ENCODE results near the gene MBLAC1.
"Not testable (repeated sequence)": the region's sequence is repeated elsewhere in the genome, so short reads cannot be mapped to it uniquely, and the experiment has no call there.

The MBLAC1 gene

GRCh38 chr7:100141555-100141949 is 14.8 kb downstream of the MBLAC1 start:
- H3K27ac ChIP-seq (ENCODE audit: low read depth, low read length) = no peak overlapping the region
- no peak overlapping the region for H2AFZ ChIP-seq (ENCODE audit: low read length, unreplicated experiment)
- H3K79me2 ChIP-seq (ENCODE audit: control insufficient read depth, insufficient read depth, low read length, unreplicated experiment) = no peaks in the 10 kb centered on the region
- H3K4me1 ChIP-seq (ENCODE audit: control insufficient read depth, insufficient read depth, low read length, unreplicated experiment) = no peaks in the 10 kb centered on the region
- H3K36me3 ChIP-seq (ENCODE audit: insufficient read depth, low read length) = no peaks in the 10 kb centered on the region
- no peak overlapping the region for H3K4me3 ChIP-seq (ENCODE audit: low read depth, low read length)
- H3K27me3 ChIP-seq (ENCODE audit: insufficient read depth, low read length) = no peaks in the 10 kb centered on the region

- no peaks in the 10 kb centered on the region for H3K27me3 ChIP-seq (ENCODE audit: insufficient read depth, low read length)
- no peaks in the 10 kb centered on the region for H3K4me1 ChIP-seq (ENCODE audit: control insufficient read depth, insufficient read depth, low read length, unreplicated experiment)
- no peaks in the 10 kb centered on the region for H3K79me2 ChIP-seq (ENCODE audit: control insufficient read depth, insufficient read depth, low read length, unreplicated experiment)
- H2AFZ ChIP-seq (ENCODE audit: low read length, unreplicated experiment) = no peak overlapping the region
- H3K36me3 ChIP-seq (ENCODE audit: insufficient read depth, low read length) = no peaks in the 10 kb centered on the region
- H3K27ac ChIP-seq (ENCODE audit: low read depth, low read length) = no peak overlapping the region
- H3K4me3 ChIP-seq (ENCODE audit: low read depth, low read length) = no peak overlapping the region
These were observed 15.7 kb downstream of the MBLAC1 start for GRCh38 chr7:100142461-100142860.

DNA sequence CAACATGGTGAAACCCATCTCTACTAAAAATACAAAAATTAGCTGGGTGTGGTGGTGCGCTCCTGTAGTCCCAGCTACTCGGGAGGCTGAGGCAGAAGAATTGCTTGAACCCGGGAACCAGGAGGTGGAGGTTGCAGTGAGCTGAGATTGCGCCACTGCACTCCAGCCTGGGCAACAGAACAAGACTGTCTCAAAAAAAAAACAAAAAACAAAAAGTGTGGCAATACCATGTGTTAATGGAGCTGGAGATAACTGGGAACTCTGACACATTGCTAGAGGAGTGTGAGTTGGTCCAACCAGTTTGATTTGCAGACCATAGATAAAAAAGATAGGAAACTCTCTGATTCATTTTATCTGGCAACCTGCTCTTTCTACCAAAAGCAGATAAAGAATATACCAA is 19.6 kb downstream of the MBLAC1 start:
- not testable (repeated sequence) for H3K27me3 ChIP-seq (ENCODE audit: insufficient read depth, low read length); H3K4me3 ChIP-seq (ENCODE audit: low read depth, low read length); H3K36me3 ChIP-seq (ENCODE audit: insufficient read depth, low read length); H3K4me1 ChIP-seq (ENCODE audit: control insufficient read depth, insufficient read depth, low read length, unreplicated experiment); H2AFZ ChIP-seq (ENCODE audit: low read length, unreplicated experiment); H3K27ac ChIP-seq (ENCODE audit: low read depth, low read length)
- peaks cover 13% of the 10 kb centered on the region for H3K79me2 ChIP-seq (ENCODE audit: control insufficient read depth, insufficient read depth, low read length, unreplicated experiment)

GRCh38 chr7:100147278-100147677 is 20.5 kb downstream of the MBLAC1 start:
- Histone ChIP-seq H3K36me3 (ENCODE audit: insufficient read depth, low read length) (no peaks in the 10 kb centered on the region), H3K4me1 (ENCODE audit: control insufficient read depth, insufficient read depth, low read length, unreplicated experiment) (peaks cover 7% of the 10 kb centered on the region), H3K27ac (ENCODE audit: low read depth, low read length) (no peak overlapping the region), H3K4me3 (ENCODE audit: low read depth, low read length) (no peak overlapping the region), H3K79me2 (ENCODE audit: control insufficient read depth, insufficient read depth, low read length, unreplicated experiment) (peaks cover 13% of the 10 kb centered on the region), H2AFZ (ENCODE audit: low read length, unreplicated experiment) (no peak overlapping the region), H3K27me3 (ENCODE audit: insufficient read depth, low read length) (no peaks in the 10 kb centered on the region)

- H3K4me3 ChIP-seq (ENCODE audit: low read depth, low read length) = peak overlapping the region; percentile 100
- peak overlapping the region; percentile 92 for H2AFZ ChIP-seq (ENCODE audit: low read length, unreplicated experiment)
- no peaks in the 10 kb centered on the region; the same call in 1 of the 2 replicates for H3K36me3 ChIP-seq (ENCODE audit: insufficient read depth, low read length)
- H3K27ac ChIP-seq (ENCODE audit: low read depth, low read length) = no peak overlapping the region
- peaks cover 15% of the 10 kb centered on the region for H3K79me2 ChIP-seq (ENCODE audit: control insufficient read depth, insufficient read depth, low read length, unreplicated experiment)
- H3K4me1 ChIP-seq (ENCODE audit: control insufficient read depth, insufficient read depth, low read length, unreplicated experiment) = peaks cover 7% of the 10 kb centered on the region
- no peaks in the 10 kb centered on the region for H3K27me3 ChIP-seq (ENCODE audit: insufficient read depth, low read length)
These were observed 21.4 kb downstream of the MBLAC1 start for GRCh38 chr7:100148225-100148558.

GRCh38 chr7:100148559-100149328 is 22.0 kb downstream of the MBLAC1 start, which contains the start of gene LAMTOR4:
Gene LAMTOR4 (plus strand): TSS chr7:100148918. CDS start chr7:100148973, 55 bp downstream.
- H3K4me3 ChIP-seq (ENCODE audit: low read depth, low read length) = peak within 1 kb of the TSS; percentile 100
- H3K27me3 ChIP-seq (ENCODE audit: insufficient read depth, low read length) = no peaks in the 10 kb centered on the region
- peaks cover 16% of the 10 kb centered on the region for H3K79me2 ChIP-seq (ENCODE audit: control insufficient read depth, insufficient read depth, low read length, unreplicated experiment)
- peak within 1 kb of the TSS; percentile 100 for H2AFZ ChIP-seq (ENCODE audit: low read length, unreplicated experiment)
- peaks cover 10% of the 10 kb centered on the region for H3K4me1 ChIP-seq (ENCODE audit: control insufficient read depth, insufficient read depth, low read length, unreplicated experiment)
- H3K36me3 ChIP-seq (ENCODE audit: insufficient read depth, low read length) = no peaks in the 10 kb centered on the region; the same call in 1 of the 2 replicates
- peak within 1 kb of the TSS; percentile 41; the same call in 1 of the 2 replicates for H3K27ac ChIP-seq (ENCODE audit: low read depth, low read length)

GRCh38 chr7:100152404-100152803 is 25.6 kb downstream of the MBLAC1 start:
- H3K4me1 ChIP-seq (ENCODE audit: control insufficient read depth, insufficient read depth, low read length, unreplicated experiment) = peaks cover 22% of the 10 kb centered on the region
- H3K79me2 ChIP-seq (ENCODE audit: control insufficient read depth, insufficient read depth, low read length, unreplicated experiment) = peaks cover 17% of the 10 kb centered on the region
- no peak overlapping the region for H3K27ac ChIP-seq (ENCODE audit: low read depth, low read length)
- H3K27me3 ChIP-seq (ENCODE audit: insufficient read depth, low read length) = no peaks in the 10 kb centered on the region
- H3K4me3 ChIP-seq (ENCODE audit: low read depth, low read length) = no peak overlapping the region
- no peak overlapping the region for H2AFZ ChIP-seq (ENCODE audit: low read length, unreplicated experiment)
- no peaks in the 10 kb centered on the region; the same call in none of the 2 replicates for H3K36me3 ChIP-seq (ENCODE audit: insufficient read depth, low read length)

- Histone ChIP-seq H2AFZ (ENCODE audit: low read length, unreplicated experiment) (no peak overlapping the region), H3K79me2 (ENCODE audit: control insufficient read depth, insufficient read depth, low read length, unreplicated experiment) (peaks cover 24% of the 10 kb centered on the region), H3K4me1 (ENCODE audit: control insufficient read depth, insufficient read depth, low read length, unreplicated experiment) (peaks cover 26% of the 10 kb centered on the region), H3K27me3 (ENCODE audit: insufficient read depth, low read length) (no peaks in the 10 kb centered on the region), H3K27ac (ENCODE audit: low read depth, low read length) (no peak overlapping the region), H3K36me3 (ENCODE audit: insufficient read depth, low read length) (no peaks in the 10 kb centered on the region; the same call in none of the 2 replicates), H3K4me3 (ENCODE audit: low read depth, low read length) (no peak overlapping the region)
These were observed 26.3 kb downstream of the MBLAC1 start for GRCh38 chr7:100152937-100153666.

DNA sequence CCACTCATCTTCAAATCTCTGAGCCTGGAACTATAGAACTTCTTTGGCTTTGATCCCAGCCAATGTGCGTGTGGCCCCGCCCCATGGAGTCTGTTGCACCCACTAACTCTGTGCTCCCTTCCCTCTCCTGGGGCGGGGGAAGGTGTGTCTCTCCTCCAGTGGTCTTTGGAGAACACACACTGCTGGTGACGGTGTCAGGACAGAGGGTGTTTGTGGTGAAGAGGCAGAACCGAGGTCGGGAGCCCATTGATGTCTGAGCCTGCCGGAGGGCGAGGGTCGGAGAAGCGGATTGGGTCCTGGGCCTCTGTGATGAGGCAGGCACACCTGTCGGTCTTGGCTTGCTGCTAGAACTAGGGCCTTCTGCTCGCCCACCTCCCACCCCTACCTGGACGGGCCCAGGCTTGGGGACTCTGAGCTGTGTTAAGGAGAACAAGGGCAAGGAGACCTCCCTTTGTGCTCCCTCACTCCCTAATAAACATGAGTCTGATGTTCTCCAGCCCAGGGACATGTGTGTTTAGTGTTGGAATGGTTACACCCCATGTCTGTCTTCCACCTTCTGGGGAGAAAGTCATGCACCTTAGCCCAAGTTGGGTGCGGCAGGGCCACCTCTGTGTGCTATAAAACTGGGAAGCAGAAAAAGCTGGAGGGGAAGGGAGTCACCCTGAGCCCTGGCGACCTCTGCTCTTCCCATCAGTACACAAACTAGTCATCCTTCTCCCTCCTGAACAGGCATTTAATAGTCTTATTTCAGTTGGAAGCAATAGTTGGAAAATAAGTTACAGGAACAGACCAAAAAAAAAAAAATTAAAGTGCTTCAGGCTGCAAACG is 27.2 kb downstream of the MBLAC1 start:
- Histone ChIP-seq H3K4me3 (ENCODE audit: low read depth, low read length) (no peak overlapping the region), H3K27me3 (ENCODE audit: insufficient read depth, low read length) (no peaks in the 10 kb centered on the region), H3K27ac (ENCODE audit: low read depth, low read length) (no peak overlapping the region), H2AFZ (ENCODE audit: low read length, unreplicated experiment) (no peak overlapping the region), H3K79me2 (ENCODE audit: control insufficient read depth, insufficient read depth, low read length, unreplicated experiment) (peaks cover 25% of the 10 kb centered on the region), H3K4me1 (ENCODE audit: control insufficient read depth, insufficient read depth, low read length, unreplicated experiment) (peaks cover 26% of the 10 kb centered on the region), H3K36me3 (ENCODE audit: insufficient read depth, low read length) (no peaks in the 10 kb centered on the region; the same call in none of the 2 replicates)

DNA sequence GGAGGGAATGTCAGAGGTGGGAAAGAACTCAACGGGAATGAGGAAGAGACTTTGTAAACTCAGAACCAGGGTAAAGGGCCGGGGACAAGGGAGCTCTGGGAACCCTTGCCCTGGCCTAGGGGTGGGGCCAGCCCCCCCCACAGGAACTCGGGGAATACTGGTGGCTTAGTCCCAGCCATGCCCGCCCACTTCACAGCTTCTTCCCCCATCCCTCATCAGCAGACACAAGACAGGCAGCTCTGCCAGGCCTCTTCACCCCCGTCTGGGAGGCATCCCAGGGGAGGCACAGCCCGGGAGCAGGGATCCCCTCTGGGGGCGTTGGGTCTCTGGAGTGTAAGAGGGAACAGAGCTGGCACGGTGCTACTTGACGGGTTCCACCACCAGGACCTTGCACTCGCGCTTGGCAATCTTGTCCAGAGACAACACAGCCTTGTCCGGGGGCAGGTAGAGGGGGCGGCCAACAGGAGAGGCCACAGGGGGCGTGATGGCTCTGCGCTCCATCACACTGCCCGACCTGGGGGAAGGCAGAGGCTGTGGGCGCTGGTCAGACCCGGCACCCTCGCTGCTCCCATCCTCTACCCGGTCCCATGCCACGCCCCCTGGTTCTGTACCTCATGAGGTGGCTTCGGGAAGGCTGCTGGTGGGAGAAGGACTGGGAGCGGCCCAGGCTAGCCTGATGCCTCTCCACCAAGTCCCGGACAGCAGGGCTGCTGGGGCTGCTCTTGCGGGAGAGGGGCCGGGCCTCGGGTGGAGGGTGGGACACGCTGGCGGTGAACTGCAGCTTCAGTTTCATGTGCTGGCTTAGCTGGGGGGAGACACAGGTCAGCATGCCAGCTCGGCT is 28.1 kb downstream of the MBLAC1 start:
- Histone ChIP-seq H3K36me3 (ENCODE audit: insufficient read depth, low read length) (no peaks in the 10 kb centered on the region; the same call in none of the 2 replicates), H3K27me3 (ENCODE audit: insufficient read depth, low read length) (no peaks in the 10 kb centered on the region), H2AFZ (ENCODE audit: low read length, unreplicated experiment) (no peak overlapping the region), H3K27ac (ENCODE audit: low read depth, low read length) (no peak overlapping the region), H3K4me1 (ENCODE audit: control insufficient read depth, insufficient read depth, low read length, unreplicated experiment) (peaks cover 28% of the 10 kb centered on the region), H3K79me2 (ENCODE audit: control insufficient read depth, insufficient read depth, low read length, unreplicated experiment) (peaks cover 18% of the 10 kb centered on the region), H3K4me3 (ENCODE audit: low read depth, low read length) (no peak overlapping the region)
